Measurements from ENCODE around the gene SNRNP25. TPM values are rescaled to one million over a fixed set of nuclear protein-coding genes. Genes with fewer than 3 reads are reported as not detected.
A peak's percentile ranks its signal among the peaks of the same experiment; 100 is the strongest.
"Not testable (repeated sequence)": the region's sequence is repeated elsewhere in the genome, so short reads cannot be mapped to it uniquely, and the experiment has no call there.

Gene SNRNP25
- total and polyA plus RNA-seq, 2 donors = 23.3 to 33.7 TPM

GRCh38 chr16:38206-38605, 15.4 kb upstream of the SNRNP25 start:
- H3K4me3 ChIP-seq (ENCODE audit: low read length in 2 of 2); H3K27ac ChIP-seq (ENCODE audit: low read depth in 1 of 2, low read length in 1 of 2); H3K27me3 ChIP-seq (ENCODE audit: control insufficient read depth in 2 of 2, insufficient read depth in 1 of 2, low read length in 1 of 2); H3K9me3 ChIP-seq (ENCODE audit: control insufficient read depth in 2 of 2, insufficient read depth in 1 of 2, low read length in 1 of 2); DNase-seq (ENCODE audit: low read depth in 6 of 9, low spot score in 9 of 9): not testable (repeated sequence)
- H3K4me1 ChIP-seq (ENCODE audit: control insufficient read depth in 2 of 2, insufficient read depth in 2 of 2, low read length in 2 of 2) = peaks cover 10 to 35% of the 10 kb centered on the region in 2 donors
- 81% methylated on average over 11 of the region's 11 CpGs for WGBS
- H3K36me3 ChIP-seq (ENCODE audit: control insufficient read depth in 2 of 2, insufficient read depth in 2 of 2, low read length in 1 of 2) = peaks cover 11 to 13% of the 10 kb centered on the region in 2 donors

GRCh38 chr16:38941-39892, 14.4 kb upstream of the SNRNP25 start:
- H3K27me3 ChIP-seq (ENCODE audit: control insufficient read depth in 2 of 2, insufficient read depth in 1 of 2, low read length in 1 of 2) = no peaks in the 10 kb centered on the region
- H3K4me1 ChIP-seq (ENCODE audit: control insufficient read depth in 2 of 2, insufficient read depth in 2 of 2, low read length in 2 of 2) = peaks cover 10 to 30% of the 10 kb centered on the region in 2 donors
- WGBS = 76% methylated on average over 13 of the region's 13 CpGs
- H3K4me3 ChIP-seq (ENCODE audit: low read length in 2 of 2) = no peak overlapping the region
- peak in 6 of 9 donors; percentile 2 to 58 (median 28) for DNase-seq (ENCODE audit: low read depth in 6 of 9, low spot score in 9 of 9)
- H3K27ac ChIP-seq (ENCODE audit: low read depth in 1 of 2, low read length in 1 of 2) = no peak overlapping the region
- H3K36me3 ChIP-seq (ENCODE audit: control insufficient read depth in 2 of 2, insufficient read depth in 2 of 2, low read length in 1 of 2) = peaks cover 16 to 20% of the 10 kb centered on the region in 2 donors
- H3K9me3 ChIP-seq (ENCODE audit: control insufficient read depth in 2 of 2, insufficient read depth in 1 of 2, low read length in 1 of 2) = no peaks in the 10 kb centered on the region

- no peaks in the 10 kb centered on the region for H3K9me3 ChIP-seq (ENCODE audit: control insufficient read depth in 2 of 2, insufficient read depth in 1 of 2, low read length in 1 of 2)
- 98% methylated on average over 22 of the region's 22 CpGs for WGBS
- no peak overlapping the region for H3K4me3 ChIP-seq (ENCODE audit: low read length in 2 of 2)
- H3K27ac ChIP-seq (ENCODE audit: low read depth in 1 of 2, low read length in 1 of 2) = no peak overlapping the region
- peaks cover 10 to 18% of the 10 kb centered on the region in 2 donors for H3K4me1 ChIP-seq (ENCODE audit: control insufficient read depth in 2 of 2, insufficient read depth in 2 of 2, low read length in 2 of 2)
- no peak for DNase-seq (ENCODE audit: low read depth in 6 of 9, low spot score in 9 of 9)
- peaks cover 30 to 32% of the 10 kb centered on the region in 2 donors for H3K36me3 ChIP-seq (ENCODE audit: control insufficient read depth in 2 of 2, insufficient read depth in 2 of 2, low read length in 1 of 2)
- no peaks in the 10 kb centered on the region for H3K27me3 ChIP-seq (ENCODE audit: control insufficient read depth in 2 of 2, insufficient read depth in 1 of 2, low read length in 1 of 2)
Observed at GRCh38 chr16:41439-42068, 12.1 kb upstream of the SNRNP25 start.

GRCh38 chr16:42069-42457, 11.6 kb upstream of the SNRNP25 start:
- DNase-seq (ENCODE audit: low read depth in 6 of 9, low spot score in 9 of 9) = no peak
- H3K4me3 ChIP-seq (ENCODE audit: low read length in 2 of 2) = no peak overlapping the region
- H3K27ac ChIP-seq (ENCODE audit: low read depth in 1 of 2, low read length in 1 of 2) = no peak overlapping the region
- H3K36me3 ChIP-seq (ENCODE audit: control insufficient read depth in 2 of 2, insufficient read depth in 2 of 2, low read length in 1 of 2) = peaks cover 31 to 33% of the 10 kb centered on the region in 2 donors
- 92% methylated on average over 11 of the region's 11 CpGs for WGBS
- peaks cover 10 to 18% of the 10 kb centered on the region in 2 donors for H3K4me1 ChIP-seq (ENCODE audit: control insufficient read depth in 2 of 2, insufficient read depth in 2 of 2, low read length in 2 of 2)
- H3K9me3 ChIP-seq (ENCODE audit: control insufficient read depth in 2 of 2, insufficient read depth in 1 of 2, low read length in 1 of 2) = no peaks in the 10 kb centered on the region
- no peaks in the 10 kb centered on the region for H3K27me3 ChIP-seq (ENCODE audit: control insufficient read depth in 2 of 2, insufficient read depth in 1 of 2, low read length in 1 of 2)

GRCh38 chr16:42691-43090, 10.9 kb upstream of the SNRNP25 start:
- no peak for DNase-seq (ENCODE audit: low read depth in 6 of 9, low spot score in 9 of 9)

GRCh38 chr16:43294-43693, 10.3 kb upstream of the SNRNP25 start:
- H3K36me3 ChIP-seq (ENCODE audit: control insufficient read depth in 2 of 2, insufficient read depth in 2 of 2, low read length in 1 of 2) = peaks cover 35 to 37% of the 10 kb centered on the region in 2 donors
- WGBS = 87% methylated on average over 5 of the region's 5 CpGs
- peak overlapping the region in 1 of 2 donors; percentile 18 for H3K27ac ChIP-seq (ENCODE audit: low read depth in 1 of 2, low read length in 1 of 2)

More at GRCh38 chr16:42691-43090, 10.9 kb upstream of the SNRNP25 start:
- Histone ChIP-seq H3K4me1 (ENCODE audit: control insufficient read depth in 2 of 2, insufficient read depth in 2 of 2, low read length in 2 of 2) (peaks cover 10 to 16% of the 10 kb centered on the region in 2 donors), H3K9me3 (ENCODE audit: control insufficient read depth in 2 of 2, insufficient read depth in 1 of 2, low read length in 1 of 2) (no peaks in the 10 kb centered on the region), H3K4me3 (ENCODE audit: low read length in 2 of 2) (no peak overlapping the region), H3K27ac (ENCODE audit: low read depth in 1 of 2, low read length in 1 of 2) (no peak overlapping the region), H3K36me3 (ENCODE audit: control insufficient read depth in 2 of 2, insufficient read depth in 2 of 2, low read length in 1 of 2) (peaks cover 35 to 37% of the 10 kb centered on the region in 2 donors), H3K27me3 (ENCODE audit: control insufficient read depth in 2 of 2, insufficient read depth in 1 of 2, low read length in 1 of 2) (no peaks in the 10 kb centered on the region)
- WGBS = 97% methylated on average over 4 of the region's 4 CpGs

GRCh38 chr16:44655-45054, 9.0 kb upstream of the SNRNP25 start:
- Histone ChIP-seq H3K4me3 (ENCODE audit: low read length in 2 of 2) (no peak overlapping the region), H3K27me3 (ENCODE audit: control insufficient read depth in 2 of 2, insufficient read depth in 1 of 2, low read length in 1 of 2) (no peaks in the 10 kb centered on the region), H3K4me1 (ENCODE audit: control insufficient read depth in 2 of 2, insufficient read depth in 2 of 2, low read length in 2 of 2) (no peaks in the 10 kb centered on the region), H3K9me3 (ENCODE audit: control insufficient read depth in 2 of 2, insufficient read depth in 1 of 2, low read length in 1 of 2) (no peaks in the 10 kb centered on the region), H3K36me3 (ENCODE audit: control insufficient read depth in 2 of 2, insufficient read depth in 2 of 2, low read length in 1 of 2) (peaks cover 35 to 37% of the 10 kb centered on the region in 2 donors), H3K27ac (ENCODE audit: low read depth in 1 of 2, low read length in 1 of 2) (no peak overlapping the region)
- 91% methylated on average over 8 of the region's 8 CpGs for WGBS
- DNase-seq (ENCODE audit: low read depth in 6 of 9, low spot score in 9 of 9) = no peak

More at GRCh38 chr16:43294-43693, 10.3 kb upstream of the SNRNP25 start:
- no peak overlapping the region for H3K4me3 ChIP-seq (ENCODE audit: low read length in 2 of 2)
- DNase-seq (ENCODE audit: low read depth in 6 of 9, low spot score in 9 of 9) = no peak
- no peaks in the 10 kb centered on the region for H3K9me3 ChIP-seq (ENCODE audit: control insufficient read depth in 2 of 2, insufficient read depth in 1 of 2, low read length in 1 of 2)
- H3K4me1 ChIP-seq (ENCODE audit: control insufficient read depth in 2 of 2, insufficient read depth in 2 of 2, low read length in 2 of 2) = peaks cover 9 to 11% of the 10 kb centered on the region in 2 donors
- H3K27me3 ChIP-seq (ENCODE audit: control insufficient read depth in 2 of 2, insufficient read depth in 1 of 2, low read length in 1 of 2) = no peaks in the 10 kb centered on the region

- peaks cover 35 to 37% of the 10 kb centered on the region in 2 donors for H3K36me3 ChIP-seq (ENCODE audit: control insufficient read depth in 2 of 2, insufficient read depth in 2 of 2, low read length in 1 of 2)
- 98% methylated on average over 5 of the region's 5 CpGs for WGBS
- H3K4me1 ChIP-seq (ENCODE audit: control insufficient read depth in 2 of 2, insufficient read depth in 2 of 2, low read length in 2 of 2) = no peaks in the 10 kb centered on the region
- no peak overlapping the region for H3K27ac ChIP-seq (ENCODE audit: low read depth in 1 of 2, low read length in 1 of 2)
- H3K27me3 ChIP-seq (ENCODE audit: control insufficient read depth in 2 of 2, insufficient read depth in 1 of 2, low read length in 1 of 2) = no peaks in the 10 kb centered on the region
- DNase-seq (ENCODE audit: low read depth in 6 of 9, low spot score in 9 of 9) = no peak
- H3K9me3 ChIP-seq (ENCODE audit: control insufficient read depth in 2 of 2, insufficient read depth in 1 of 2, low read length in 1 of 2) = no peaks in the 10 kb centered on the region
- no peak overlapping the region for H3K4me3 ChIP-seq (ENCODE audit: low read length in 2 of 2)
Observed at GRCh38 chr16:45454-45853, 8.2 kb upstream of the SNRNP25 start.

- H3K36me3 ChIP-seq (ENCODE audit: control insufficient read depth in 2 of 2, insufficient read depth in 2 of 2, low read length in 1 of 2) = peaks cover 40 to 44% of the 10 kb centered on the region in 2 donors
- not testable (repeated sequence) for H3K9me3 ChIP-seq (ENCODE audit: control insufficient read depth in 2 of 2, insufficient read depth in 1 of 2, low read length in 1 of 2); H3K4me1 ChIP-seq (ENCODE audit: control insufficient read depth in 2 of 2, insufficient read depth in 2 of 2, low read length in 2 of 2); H3K4me3 ChIP-seq (ENCODE audit: low read length in 2 of 2); H3K27ac ChIP-seq (ENCODE audit: low read depth in 1 of 2, low read length in 1 of 2); DNase-seq (ENCODE audit: low read depth in 6 of 9, low spot score in 9 of 9); H3K27me3 ChIP-seq (ENCODE audit: control insufficient read depth in 2 of 2, insufficient read depth in 1 of 2, low read length in 1 of 2)
- 98% methylated on average over 7 of the region's 7 CpGs for WGBS
Observed at GRCh38 chr16:46510-46909, 7.1 kb upstream of the SNRNP25 start.

Data from thymus (tissue), 11 donors.